Left renal pelvis (tissue), 4 donors: ENCODE results near the gene HOXA10. TPM values are rescaled to one million over a fixed set of nuclear protein-coding genes. Genes with fewer than 3 reads are reported as not detected.

Source experiments
- DNase-seq, 4 donors: peaks; one replicate each; pipeline ENCODE4 v3.0.0-alpha.2; 2013; ENCODE audit warnings: low read depth in 4 of 4, low spot score in 3 of 4
- polyA plus RNA-seq, 4 donors: library from polyadenylated mRNA; unstranded; fragments of 120-200 nt; gene quantifications; one replicate each; pipeline ENCODE4 v1.2.1, GENCODE V29; 2013; ENCODE audit not compliant: insufficient read length in 4 of 4

Gene HOXA10
- polyA plus RNA-seq, 4 donors, result 103 to 161 (median 136) TPM

- DNase-seq, result no peak
Observed at GRCh38 chr7:27158436-27159265, 15.5 kb downstream of the HOXA10 start.

GRCh38 chr7:27157702-27158431, 16.3 kb downstream of the HOXA10 start:
- DNase-seq, result peak in 1 of 4 donors; percentile 78

- DNase-seq, result no peak
Observed at GRCh38 chr7:27156916-27157701, 17.0 kb downstream of the HOXA10 start.

- DNase-seq, result peak in 3 of 4 donors; percentile 83 to 89 (median 85)
Observed at GRCh38 chr7:27156508-27156898, 17.6 kb downstream of the HOXA10 start, which contains the start of gene HOXA7. TSS of gene HOXA7 (minus strand) at chr7:27156675. CDS start at chr7:27156545, 130 bp downstream.

- no peak for DNase-seq
Observed at GRCh38 chr7:27155816-27156507, 18.2 kb downstream of the HOXA10 start.

GRCh38 chr7:27154901-27155815, 19.0 kb downstream of the HOXA10 start:
- no peak for DNase-seq

GRCh38 chr7:27154369-27154768, 19.8 kb downstream of the HOXA10 start:
- DNase-seq, result no peak

- no peak for DNase-seq
Observed at GRCh38 chr7:27153526-27153925, 20.6 kb downstream of the HOXA10 start.

- DNase-seq, result no peak
Observed at GRCh38 chr7:27152816-27153442, 21.2 kb downstream of the HOXA10 start.

- DNase-seq, result peak in 2 of 4 donors; percentile 88 to 91
Observed at GRCh38 chr7:27151931-27152815, 21.9 kb downstream of the HOXA10 start, which contains the start of gene HOXA3. TSS of gene HOXA3 (minus strand) at chr7:27152583. CDS start at chr7:27110640, 41,943 bp downstream.

GRCh38 chr7:27151341-27151930, 22.7 kb downstream of the HOXA10 start:
- no peak for DNase-seq

GRCh38 chr7:27150568-27151340, 23.4 kb downstream of the HOXA10 start:
- peak in 1 of 4 donors; percentile 73 for DNase-seq

- DNase-seq, result no peak
Observed at GRCh38 chr7:27149842-27150567, 24.1 kb downstream of the HOXA10 start.

- DNase-seq, result no peak
Observed at GRCh38 chr7:27148756-27149641, 25.1 kb downstream of the HOXA10 start.
